Stimulated activated CD8-positive, alpha-beta memory T cell treated with anti-CD3 and anti-CD28 coated beads, Interleukin-12 subunit alpha, Interleukin-12 subunit beta, amount 100 ng/mL, for 24 hours (primary cell): Measurements from ENCODE around the gene CEACAM3.
"Not testable (repeated sequence)": the region's sequence is repeated elsewhere in the genome, so short reads cannot be mapped to it uniquely, and the experiment has no call there.

Experiments used
- DNase-seq: peaks from one replicate; pipeline ENCODE4 v3.0.0-alpha.2; 2020; ENCODE audit errors: extremely low read depth

Gene CEACAM3

DNA sequence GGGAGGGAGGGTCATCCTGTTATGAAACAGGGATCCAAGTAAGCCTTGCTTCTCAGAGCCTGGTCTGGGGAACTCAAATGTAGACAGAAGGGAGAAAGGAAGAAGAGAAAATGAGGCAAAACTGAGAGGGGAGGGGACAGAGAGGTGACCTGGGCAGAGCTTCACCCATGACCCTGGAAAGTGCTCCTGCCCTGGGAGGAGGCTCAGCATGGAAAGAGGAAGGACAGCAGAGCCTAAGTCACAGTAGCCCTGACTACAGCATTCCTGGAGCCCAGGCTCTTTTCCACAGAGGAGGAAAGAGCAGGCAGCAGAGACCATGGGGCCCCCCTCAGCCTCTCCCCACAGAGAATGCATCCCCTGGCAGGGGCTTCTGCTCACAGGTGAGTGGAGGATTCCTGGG, at the start of gene CEACAM3:
CEACAM3 (plus strand) TSS at position 226 of the 400 bp plus-strand sequence; CDS start at position 317, 91 bp downstream.
- DNase-seq = no peak

DNA sequence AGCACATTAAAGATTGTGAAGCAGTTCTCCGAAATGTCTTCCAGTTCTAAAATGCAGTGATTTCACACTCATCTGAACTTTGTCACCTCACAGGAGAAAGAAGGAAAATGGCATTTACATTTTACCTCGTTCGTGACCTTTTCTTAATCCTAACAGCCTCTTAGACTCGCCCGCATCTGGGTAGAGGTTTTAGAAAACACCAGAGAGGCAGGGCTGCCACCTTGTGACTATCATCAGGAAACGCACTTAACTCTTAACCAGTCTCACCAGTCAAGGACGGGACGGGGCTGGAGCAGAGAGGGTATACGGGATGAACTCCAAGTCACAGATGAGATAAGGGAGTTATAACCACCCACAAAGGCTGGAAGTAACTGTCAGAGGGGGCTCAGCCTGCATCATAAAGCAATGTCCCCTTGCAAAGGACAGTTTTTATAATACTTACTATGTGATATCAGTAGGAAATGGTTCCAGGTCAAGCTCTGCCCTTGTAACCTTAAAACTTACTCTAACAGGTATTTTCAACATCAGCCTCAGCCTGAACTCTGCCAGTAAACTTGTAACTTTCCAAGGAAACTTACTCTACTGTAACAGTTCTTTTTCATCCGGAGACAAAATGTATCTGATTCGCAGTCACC, 49.7 kb upstream of the CEACAM3 start:
- DNase-seq = no peak

DNA sequence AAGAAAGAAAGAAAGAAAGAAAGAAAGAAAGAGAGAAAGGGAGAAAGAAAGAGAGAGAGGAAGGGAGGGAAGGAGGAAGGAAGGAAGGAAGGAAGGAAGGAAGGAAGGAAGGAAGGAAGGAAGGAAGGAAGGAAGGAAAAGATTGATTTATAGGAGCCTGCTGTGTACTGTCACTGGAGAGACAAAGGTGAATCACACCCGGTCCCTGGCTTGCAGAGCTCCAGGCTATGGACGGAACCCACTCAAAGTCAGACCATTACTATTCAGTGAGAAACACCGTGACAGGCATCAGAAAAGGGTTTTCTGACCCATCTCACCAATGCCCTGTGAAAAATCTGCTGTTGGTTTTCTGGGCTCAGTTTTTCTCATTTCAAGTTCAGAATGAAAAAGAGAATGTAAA, 48.4 kb upstream of the CEACAM3 start:
- no peak for DNase-seq

DNA sequence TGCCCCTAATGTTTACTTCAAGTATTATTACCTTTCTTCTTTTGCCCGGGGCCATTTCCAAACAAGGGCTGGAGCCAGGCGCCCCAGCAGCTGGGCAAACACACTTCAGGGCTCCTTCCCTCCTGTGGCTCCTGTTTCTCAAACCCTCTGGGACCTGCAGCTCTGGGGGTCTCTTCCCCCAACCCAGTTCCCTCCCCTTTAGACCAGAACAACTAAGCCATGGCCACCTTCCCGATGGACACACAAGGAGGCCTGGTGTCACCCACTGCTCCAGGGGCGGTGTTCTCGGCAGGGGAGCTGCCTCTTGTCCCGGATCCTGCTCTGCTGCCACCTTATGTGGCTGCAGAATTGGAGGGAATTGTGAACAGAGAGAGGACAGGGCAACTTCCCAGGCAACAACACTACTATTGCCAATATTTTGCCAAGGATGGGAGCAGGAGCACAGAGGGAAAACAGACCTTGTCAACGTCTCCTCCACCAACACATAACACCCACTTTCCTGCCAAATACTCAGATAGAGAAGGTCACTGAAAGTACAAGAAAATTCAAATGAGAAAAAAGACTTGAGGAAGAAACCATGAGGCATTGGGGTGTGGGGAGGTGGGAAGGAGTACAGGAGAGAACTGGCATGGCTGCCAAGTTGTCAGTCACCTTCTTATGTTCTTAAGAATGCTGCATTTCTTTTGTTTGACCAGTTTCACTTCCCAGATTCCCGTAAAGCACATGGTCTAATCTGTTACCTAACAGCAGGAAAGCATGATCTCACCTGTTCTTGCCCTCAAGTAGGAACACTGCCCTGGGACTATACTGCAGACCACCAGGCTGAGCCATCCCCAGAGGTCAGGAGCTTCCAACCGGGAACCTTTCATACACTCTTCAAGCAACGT, 45.9 kb upstream of the CEACAM3 start:
- DNase-seq = not testable (repeated sequence)

DNA sequence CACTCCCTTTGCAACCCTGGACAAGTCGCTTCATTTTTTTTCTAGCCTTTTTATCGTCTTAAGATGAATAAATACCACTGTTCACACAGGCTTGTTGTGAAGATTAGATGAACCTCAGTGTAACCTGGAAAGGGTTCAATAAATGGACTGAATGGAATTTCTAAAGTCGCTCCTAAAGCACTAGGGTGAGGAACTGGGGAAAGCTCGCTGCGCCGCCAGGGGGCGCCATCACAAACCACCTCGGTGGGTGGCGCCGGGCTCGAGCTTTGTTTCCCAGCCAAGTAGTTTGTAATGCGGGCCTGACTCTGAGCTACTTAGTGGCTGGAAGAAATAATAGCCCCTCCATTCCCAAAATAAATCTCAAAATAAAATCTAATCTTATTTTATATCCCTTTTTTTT, 43.2 kb upstream of the CEACAM3 start:
- peak; percentile 46 for DNase-seq

DNA sequence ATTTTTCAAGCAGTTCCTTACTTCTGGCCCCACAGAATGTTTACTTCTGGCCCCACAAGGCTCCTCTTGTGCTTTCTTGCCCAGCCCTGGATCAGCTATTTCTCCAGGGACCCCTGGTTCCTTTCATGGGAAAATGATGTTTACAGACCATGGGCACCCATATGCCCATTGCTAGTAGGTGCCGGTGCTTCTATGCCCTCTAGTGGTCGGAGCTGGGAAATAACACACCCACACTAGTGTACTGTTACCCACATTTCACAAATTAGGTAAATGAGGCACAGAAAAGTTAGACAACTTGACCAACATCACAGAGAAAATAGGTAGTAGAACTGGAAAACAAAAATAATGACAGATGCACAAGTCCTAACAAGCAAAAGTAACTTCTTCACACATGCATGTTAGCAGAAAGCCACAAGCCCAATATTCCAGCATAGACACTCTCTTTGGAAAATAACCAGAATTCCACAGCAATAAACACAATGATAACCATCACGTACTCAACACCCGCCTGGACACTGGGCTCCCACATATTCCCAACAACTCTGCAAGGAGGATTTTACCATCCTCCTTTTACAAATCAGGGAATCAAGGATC, 42.4 kb upstream of the CEACAM3 start:
- DNase-seq = peak; percentile 26

DNA sequence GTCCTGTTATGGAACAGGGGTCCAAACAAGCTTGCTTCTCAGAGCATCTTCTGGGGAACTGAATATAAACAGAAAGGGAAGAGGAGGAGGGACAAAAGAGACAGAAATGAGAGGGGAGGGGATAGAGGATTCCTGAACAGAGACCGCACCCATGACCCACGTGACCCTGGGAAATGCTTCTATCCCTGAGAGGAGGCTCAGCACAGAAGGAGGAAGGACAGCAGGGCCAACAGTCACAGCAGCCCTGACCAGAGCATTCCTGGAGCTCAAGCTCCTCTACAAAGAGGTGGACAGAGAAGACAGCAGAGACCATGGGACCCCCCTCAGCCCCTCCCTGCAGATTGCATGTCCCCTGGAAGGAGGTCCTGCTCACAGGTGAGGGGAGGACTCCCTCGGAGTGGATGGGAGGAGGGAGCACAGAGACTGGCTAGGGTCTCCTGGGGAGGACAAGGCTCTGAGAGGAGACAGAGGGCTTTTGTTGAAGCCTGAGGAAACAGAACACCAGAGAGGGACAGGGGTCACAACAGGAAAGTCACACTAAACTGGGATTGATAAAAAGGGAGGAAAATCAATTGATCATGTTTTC, 41.0 kb upstream of the CEACAM3 start, which contains the start of gene CEACAM6:
CEACAM6 (plus strand) TSS at position 203 of the 586 bp plus-strand sequence; CDS start at position 312, 109 bp downstream.
- no peak for DNase-seq

DNA sequence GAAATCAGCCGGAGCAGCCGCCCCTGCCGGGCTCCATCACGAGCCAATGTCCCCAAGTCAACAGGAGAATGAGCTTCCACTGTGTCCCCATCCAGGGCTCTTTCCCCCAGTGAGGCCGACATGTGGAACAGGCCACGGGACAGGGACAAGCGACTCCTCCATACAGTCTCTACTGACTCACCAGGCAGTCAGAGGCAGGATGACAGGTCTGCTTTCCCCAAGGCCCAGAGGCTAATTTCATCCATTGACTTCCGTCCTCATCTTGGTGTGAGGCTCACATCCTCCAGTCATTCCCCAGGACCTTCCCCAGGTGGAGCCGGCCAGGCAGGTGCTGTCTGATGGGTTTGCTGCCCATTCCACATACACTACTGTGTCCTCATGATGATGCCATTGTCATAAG, 37.5 kb upstream of the CEACAM3 start:
- no peak for DNase-seq

DNA sequence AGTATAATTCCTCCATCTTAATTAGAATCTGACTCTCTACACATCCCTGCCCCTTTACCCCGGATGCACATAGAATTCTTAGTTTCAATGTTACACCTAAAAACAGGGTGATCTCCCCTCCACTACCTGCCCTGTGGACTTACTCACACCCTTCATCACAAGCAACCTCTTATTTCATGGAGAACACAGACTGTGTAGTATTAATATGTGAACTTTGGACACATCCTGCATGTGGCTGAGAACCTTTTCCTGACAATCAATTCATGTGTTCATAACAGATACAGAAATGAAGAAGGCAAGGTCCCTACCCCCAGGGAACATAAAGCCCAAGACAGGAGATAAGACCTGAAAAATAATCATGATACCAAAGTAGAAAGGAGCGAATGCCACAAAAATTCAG, 29.3 kb upstream of the CEACAM3 start:
- DNase-seq = no peak

DNA sequence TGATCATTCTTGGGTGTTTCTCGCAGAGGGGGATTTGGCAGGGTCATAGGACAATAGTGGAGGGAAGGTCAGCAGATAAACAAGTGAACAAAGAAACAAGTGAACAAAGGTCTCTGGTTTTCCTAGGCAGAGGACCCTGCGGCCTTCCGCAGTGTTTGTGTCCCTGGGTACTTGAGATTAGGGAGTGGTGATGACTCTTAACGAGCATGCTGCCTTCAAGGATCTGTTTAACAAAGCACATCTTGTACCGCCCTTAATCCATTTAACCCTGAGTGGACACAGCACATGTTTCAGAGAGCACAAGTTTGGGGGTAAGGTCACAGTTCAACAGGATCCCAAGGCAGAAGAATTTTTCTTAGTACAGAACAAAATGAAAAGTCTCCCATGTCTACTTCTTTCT, 28.3 kb upstream of the CEACAM3 start:
- not testable (repeated sequence) for DNase-seq

DNA sequence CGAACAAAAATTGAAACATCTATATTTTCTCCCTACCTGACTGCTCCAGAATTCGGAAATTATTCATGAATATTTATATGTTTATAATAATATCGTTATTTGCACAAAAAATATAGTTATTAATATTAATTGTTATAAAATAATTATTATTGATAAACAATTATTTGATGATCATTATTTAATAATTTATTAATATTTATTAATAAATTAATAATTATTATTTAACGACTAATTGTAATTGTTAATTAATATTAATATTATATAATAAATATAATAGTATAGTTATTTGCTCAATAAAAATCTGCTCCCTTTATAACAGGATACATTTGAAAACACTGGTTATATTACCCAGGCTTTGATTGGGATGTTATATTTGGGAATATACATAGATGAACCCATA, 26.8 kb upstream of the CEACAM3 start:
- no peak for DNase-seq

DNA sequence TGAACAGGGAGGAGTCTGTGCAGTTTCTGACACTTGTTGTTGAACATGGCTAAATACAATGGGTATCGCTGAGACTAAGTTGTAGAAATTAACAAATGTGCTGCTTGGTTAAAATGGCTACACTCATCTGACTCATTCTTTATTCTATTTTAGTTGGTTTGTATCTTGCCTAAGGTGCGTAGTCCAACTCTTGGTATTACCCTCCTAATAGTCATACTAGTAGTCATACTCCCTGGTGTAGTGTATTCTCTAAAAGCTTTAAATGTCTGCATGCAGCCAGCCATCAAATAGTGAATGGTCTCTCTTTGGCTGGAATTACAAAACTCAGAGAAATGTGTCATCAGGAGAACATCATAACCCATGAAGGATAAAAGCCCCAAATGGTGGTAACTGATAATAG, 25.0 kb upstream of the CEACAM3 start:
- no peak for DNase-seq

DNA sequence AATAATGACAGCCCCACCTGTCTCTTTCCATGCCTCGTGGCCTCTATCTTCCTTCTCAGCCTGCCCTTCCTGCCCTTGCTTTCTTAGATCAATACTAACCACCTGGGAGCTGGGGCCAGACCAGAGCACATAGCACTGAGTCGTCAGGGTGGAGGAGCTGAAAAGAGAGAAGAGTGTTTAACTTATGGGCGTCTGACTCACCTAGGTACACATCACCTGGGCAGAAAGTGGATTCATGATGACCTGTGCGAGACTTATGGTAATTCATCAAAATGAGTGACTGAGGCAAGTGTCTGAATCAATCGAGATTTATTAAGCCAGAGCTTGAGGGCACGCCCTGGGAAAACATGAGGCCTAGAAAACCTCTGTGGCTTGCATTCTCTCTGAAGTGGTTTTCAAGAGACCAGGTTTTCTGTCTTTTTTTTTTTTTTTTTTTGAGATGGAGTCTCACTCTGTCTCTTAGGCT, 21.8 kb upstream of the CEACAM3 start:
- DNase-seq = peak; percentile 3

DNA sequence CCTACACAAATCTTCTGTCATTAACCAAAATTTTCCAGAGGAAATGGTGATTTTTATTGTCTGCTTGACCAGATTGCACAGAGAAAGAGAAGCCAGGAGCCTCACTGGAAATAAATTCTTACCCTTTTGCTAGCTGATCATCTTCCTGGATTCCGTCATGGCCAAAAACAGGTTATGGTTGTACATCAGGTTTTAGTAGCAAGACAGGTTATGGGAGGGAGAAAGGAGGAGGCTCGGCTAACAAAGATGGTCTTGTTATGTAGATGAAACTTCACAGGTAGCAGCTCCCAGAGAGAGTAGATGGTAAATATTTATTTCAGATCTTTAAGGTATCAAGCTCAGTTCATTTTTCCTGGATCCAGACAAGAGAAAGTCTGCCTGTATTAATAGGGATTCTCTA, 19.7 kb upstream of the CEACAM3 start:
- no peak for DNase-seq

DNA sequence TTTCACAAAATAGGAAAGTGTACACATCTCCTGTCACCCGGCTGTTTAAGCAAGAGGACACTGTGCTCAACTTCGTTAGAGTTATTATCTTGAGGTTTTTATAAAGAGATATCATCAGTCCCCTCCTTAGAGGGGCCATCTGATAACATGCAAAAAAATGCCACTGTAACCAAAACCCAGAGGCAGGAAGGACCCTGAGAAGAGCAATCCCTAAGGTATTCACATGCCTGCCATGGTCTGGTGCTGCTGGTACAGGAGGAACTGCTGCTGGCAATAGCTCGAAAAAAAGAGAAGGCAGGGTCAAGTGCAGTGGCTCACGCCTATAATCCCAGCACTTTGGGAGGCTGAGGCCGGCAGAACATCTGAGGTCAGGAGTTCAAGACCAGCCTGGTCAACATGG, 12.8 kb upstream of the CEACAM3 start:
- no peak for DNase-seq

DNA sequence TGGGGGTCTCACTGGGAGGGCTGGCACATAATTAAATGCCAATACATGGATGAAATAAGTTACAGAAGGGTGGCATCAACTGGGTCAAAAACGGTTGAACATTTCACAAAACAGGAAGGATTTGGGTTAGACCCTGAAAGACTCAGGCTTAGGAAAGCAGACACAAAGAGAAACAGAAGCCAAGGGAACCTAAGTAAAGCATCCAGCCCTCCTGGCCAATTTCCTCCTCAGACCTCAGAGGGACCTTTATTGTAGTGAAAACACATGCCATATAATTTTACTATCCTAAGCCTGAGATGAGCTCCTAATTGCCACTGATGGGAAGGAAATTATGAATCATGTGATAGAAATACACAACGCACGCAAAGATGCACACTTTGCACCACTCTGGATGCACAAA, 12.1 kb upstream of the CEACAM3 start:
- no peak for DNase-seq

DNA sequence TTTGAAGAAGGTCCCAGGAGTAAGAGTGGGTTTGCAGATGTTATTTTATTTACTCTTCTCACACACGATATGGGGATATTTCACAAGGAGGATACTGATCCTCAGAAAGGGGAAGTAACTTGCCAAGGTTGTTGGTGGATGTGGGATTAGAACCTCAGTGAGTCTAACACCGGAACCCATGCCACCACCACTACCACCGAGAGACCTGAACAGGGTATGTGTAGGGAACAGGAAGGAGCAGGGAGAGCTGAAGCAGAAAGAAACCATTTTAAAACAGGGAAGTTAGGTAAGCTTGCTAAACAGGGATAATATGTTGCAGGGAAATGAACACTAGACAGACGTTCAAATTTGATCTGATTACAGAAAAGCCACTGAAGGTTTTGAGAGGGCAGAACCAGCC, 11.6 kb upstream of the CEACAM3 start:
- DNase-seq = no peak

DNA sequence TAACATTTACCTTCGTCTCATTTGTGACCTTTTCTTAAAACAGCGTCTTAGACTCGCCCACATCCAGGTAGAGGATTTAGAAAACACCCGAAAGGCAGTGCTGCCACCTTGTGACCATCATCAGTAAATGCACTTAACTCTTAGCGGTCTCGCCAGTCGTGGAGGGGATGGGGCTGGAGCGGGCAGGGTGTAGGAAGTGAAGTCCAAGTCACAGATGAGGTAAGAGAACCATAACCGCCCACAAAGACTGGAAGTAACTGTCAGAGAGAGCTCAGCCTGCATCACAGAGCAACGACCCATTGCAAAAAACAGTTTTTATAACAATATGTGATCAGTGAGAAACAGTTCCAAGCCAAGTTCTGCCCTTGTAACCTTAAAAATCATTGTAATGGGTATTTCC, 10.7 kb upstream of the CEACAM3 start:
- DNase-seq = peak; percentile 31

DNA sequence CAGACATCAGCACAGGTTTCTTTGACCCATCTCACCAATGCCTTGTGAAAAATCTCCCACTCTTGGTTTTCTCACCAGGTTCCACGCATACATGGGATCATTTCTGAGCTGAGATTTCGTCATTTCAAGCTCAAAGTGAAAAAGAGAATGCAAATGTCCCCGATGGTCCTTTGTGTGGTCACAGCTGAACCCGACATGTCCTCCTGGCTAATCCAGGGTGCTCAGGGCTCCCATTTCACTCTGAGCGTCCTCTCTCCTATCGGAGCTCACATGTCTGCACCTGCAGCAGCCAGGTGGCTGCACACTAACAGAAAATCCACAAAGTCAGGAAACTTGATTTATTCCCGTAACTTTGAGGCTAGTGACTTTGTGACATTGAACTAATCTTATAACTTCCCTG, 9.3 kb upstream of the CEACAM3 start:
- no peak for DNase-seq

DNA sequence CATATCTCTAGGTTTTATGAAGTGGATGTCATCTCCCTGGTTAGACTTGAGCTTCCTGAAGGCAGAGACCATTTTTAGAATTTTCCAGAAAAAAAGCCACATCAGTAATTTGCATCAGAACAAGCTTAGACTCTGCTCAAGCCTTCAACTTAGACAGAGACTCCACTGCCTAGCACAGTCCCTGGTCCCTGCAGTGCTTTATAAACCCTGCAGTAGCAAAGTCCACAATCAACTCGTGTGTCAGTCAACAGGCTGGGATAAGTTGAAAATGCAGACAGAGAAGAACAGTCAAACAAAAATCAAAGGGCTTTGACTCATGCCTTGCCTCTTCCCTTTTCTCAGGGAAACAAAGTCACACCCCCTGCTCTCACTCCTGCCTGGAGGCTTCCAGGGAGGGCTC, 7.9 kb upstream of the CEACAM3 start:
- not testable (repeated sequence) for DNase-seq

DNA sequence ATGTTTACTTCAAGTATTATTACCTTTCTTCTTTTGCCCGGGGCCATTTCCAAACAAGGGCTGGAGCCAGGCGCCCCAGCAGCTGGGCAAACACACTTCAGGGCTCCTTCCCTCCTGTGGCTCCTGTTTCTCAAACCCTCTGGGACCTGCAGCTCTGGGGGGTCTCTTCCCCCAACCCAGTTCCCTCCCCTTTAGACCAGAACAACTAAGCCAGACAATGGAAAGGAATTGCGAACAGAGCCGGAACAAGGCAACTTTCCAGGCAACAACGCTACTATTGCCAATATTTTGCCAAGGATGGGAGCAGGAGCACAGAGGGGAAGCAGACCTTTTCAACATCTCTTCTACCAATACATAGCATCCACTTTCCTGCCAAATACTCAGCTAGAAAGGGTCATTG, 7.3 kb upstream of the CEACAM3 start:
- not testable (repeated sequence) for DNase-seq
